Measurements from ENCODE around the gene NR3C2. TPM values are rescaled to one million over a fixed set of nuclear protein-coding genes. Genes with fewer than 3 reads are reported as not detected.
A peak's percentile ranks its signal among the peaks of the same experiment; 100 is the strongest.

The NR3C2 gene
- polyA plus RNA-seq, 4 donors = 6.0 to 10.5 (median 9.2) TPM

GRCh38 chr4:148255344-148255720 is 186.9 kb downstream of the NR3C2 start:
- peaks cover 0 to 4% (median 0%) of the 10 kb centered on the region in 3 donors for H3K4me1 ChIP-seq (ENCODE audit: control insufficient read depth in 3 of 3, insufficient read depth in 2 of 3, low read depth in 1 of 3, low read length in 2 of 3)
- H3K9me3 ChIP-seq (ENCODE audit: control insufficient read depth in 2 of 2, insufficient read depth in 1 of 2, low read depth in 1 of 2, low read length in 1 of 2) = no peaks in the 10 kb centered on the region
- peaks cover 0 to 4% (median 0%) of the 10 kb centered on the region in 3 donors for H3K36me3 ChIP-seq (ENCODE audit: control insufficient read depth in 3 of 3, insufficient read depth in 2 of 3, low read depth in 1 of 3, low read length in 3 of 3)
- FAIRE-seq (no peak), DNase-seq (no peak)
- H3K27ac ChIP-seq (ENCODE audit: low read depth in 1 of 3, low read length in 2 of 3) = no peak overlapping the region
- H3K4me3 ChIP-seq (ENCODE audit: low read depth in 1 of 3, low read length in 3 of 3) = no peak overlapping the region
- WGBS, 3 donors = 76 to 85% (median 76%) methylated on average over 1 of the region's 1 CpG
- H3K27me3 ChIP-seq (ENCODE audit: control insufficient read depth in 3 of 3, insufficient read depth in 3 of 3, low read length in 3 of 3) = no peaks in the 10 kb centered on the region

- no peak for DNase-seq
- no peak overlapping the region for H3K27ac ChIP-seq (ENCODE audit: low read depth in 1 of 3, low read length in 2 of 3)
- H3K36me3 ChIP-seq (ENCODE audit: control insufficient read depth in 3 of 3, insufficient read depth in 2 of 3, low read depth in 1 of 3, low read length in 3 of 3) = peaks cover 0 to 4% (median 0%) of the 10 kb centered on the region in 3 donors
- 84 to 91% (median 84%) methylated on average over 1 of the region's 1 CpG for WGBS, 3 donors
- FAIRE-seq = no peak
- H3K4me1 ChIP-seq (ENCODE audit: control insufficient read depth in 3 of 3, insufficient read depth in 2 of 3, low read depth in 1 of 3, low read length in 2 of 3) = peaks cover 0 to 4% (median 0%) of the 10 kb centered on the region in 3 donors
- H3K9me3 ChIP-seq (ENCODE audit: control insufficient read depth in 2 of 2, insufficient read depth in 1 of 2, low read depth in 1 of 2, low read length in 1 of 2) = no peaks in the 10 kb centered on the region
- no peaks in the 10 kb centered on the region for H3K27me3 ChIP-seq (ENCODE audit: control insufficient read depth in 3 of 3, insufficient read depth in 3 of 3, low read length in 3 of 3)
- no peak overlapping the region for H3K4me3 ChIP-seq (ENCODE audit: low read depth in 1 of 3, low read length in 3 of 3)
Measured at GRCh38 chr4:148254621-148255343, 187.4 kb downstream of the NR3C2 start.

GRCh38 chr4:148253768-148254167 is 188.4 kb downstream of the NR3C2 start:
- DNase-seq (peak; percentile 37 to 73), FAIRE-seq (no peak)
- 31 to 62% (median 55%) methylated on average over 4 of the region's 4 CpGs for WGBS, 3 donors
- Histone ChIP-seq H3K27me3 (ENCODE audit: control insufficient read depth in 3 of 3, insufficient read depth in 3 of 3, low read length in 3 of 3) (no peaks in the 10 kb centered on the region), H3K27ac (ENCODE audit: low read depth in 1 of 3, low read length in 2 of 3) (no peak overlapping the region), H3K9me3 (ENCODE audit: control insufficient read depth in 2 of 2, insufficient read depth in 1 of 2, low read depth in 1 of 2, low read length in 1 of 2) (no peaks in the 10 kb centered on the region), H3K4me3 (ENCODE audit: low read depth in 1 of 3, low read length in 3 of 3) (no peak overlapping the region), H3K4me1 (ENCODE audit: control insufficient read depth in 3 of 3, insufficient read depth in 2 of 3, low read depth in 1 of 3, low read length in 2 of 3) (peaks cover 0 to 4% (median 0%) of the 10 kb centered on the region in 3 donors), H3K36me3 (ENCODE audit: control insufficient read depth in 3 of 3, insufficient read depth in 2 of 3, low read depth in 1 of 3, low read length in 3 of 3) (peaks cover 0 to 4% (median 0%) of the 10 kb centered on the region in 3 donors)

GRCh38 chr4:148248824-148249223 is 193.4 kb downstream of the NR3C2 start:
- H3K27ac ChIP-seq (ENCODE audit: low read depth in 1 of 3, low read length in 2 of 3) = no peak overlapping the region
- no peaks in the 10 kb centered on the region for H3K27me3 ChIP-seq (ENCODE audit: control insufficient read depth in 3 of 3, insufficient read depth in 3 of 3, low read length in 3 of 3)
- no peak overlapping the region for H3K4me3 ChIP-seq (ENCODE audit: low read depth in 1 of 3, low read length in 3 of 3)
- FAIRE-seq = no peak
- no peaks in the 10 kb centered on the region for H3K9me3 ChIP-seq (ENCODE audit: control insufficient read depth in 2 of 2, insufficient read depth in 1 of 2, low read depth in 1 of 2, low read length in 1 of 2)
- peaks cover 0 to 1% (median 0%) of the 10 kb centered on the region in 3 donors for H3K4me1 ChIP-seq (ENCODE audit: control insufficient read depth in 3 of 3, insufficient read depth in 2 of 3, low read depth in 1 of 3, low read length in 2 of 3)
- no peak for DNase-seq
- 68 to 73% (median 73%) methylated on average over 4 of the region's 4 CpGs for WGBS, 3 donors
- no peaks in the 10 kb centered on the region for H3K36me3 ChIP-seq (ENCODE audit: control insufficient read depth in 3 of 3, insufficient read depth in 2 of 3, low read depth in 1 of 3, low read length in 3 of 3)

GRCh38 chr4:148245015-148245414 is 197.2 kb downstream of the NR3C2 start:
- no peak for FAIRE-seq
- 26 to 67% (median 37%) methylated on average over 3 of the region's 3 CpGs for WGBS, 3 donors
- H3K4me1 ChIP-seq (ENCODE audit: control insufficient read depth in 3 of 3, insufficient read depth in 2 of 3, low read depth in 1 of 3, low read length in 2 of 3) = peaks cover 0 to 2% (median 0%) of the 10 kb centered on the region in 3 donors

GRCh38 chr4:148243837-148244236 is 198.4 kb downstream of the NR3C2 start:
- peaks cover 0 to 11% (median 5%) of the 10 kb centered on the region in 3 donors for H3K4me1 ChIP-seq (ENCODE audit: control insufficient read depth in 3 of 3, insufficient read depth in 2 of 3, low read depth in 1 of 3, low read length in 2 of 3)
- no peak for DNase-seq
- H3K27me3 ChIP-seq (ENCODE audit: control insufficient read depth in 3 of 3, insufficient read depth in 3 of 3, low read length in 3 of 3) = no peaks in the 10 kb centered on the region
- no peaks in the 10 kb centered on the region for H3K9me3 ChIP-seq (ENCODE audit: control insufficient read depth in 2 of 2, insufficient read depth in 1 of 2, low read depth in 1 of 2, low read length in 1 of 2)
- H3K27ac ChIP-seq (ENCODE audit: low read depth in 1 of 3, low read length in 2 of 3) = no peak overlapping the region
- no peak for FAIRE-seq
- 61 to 82% (median 82%) methylated on average over 6 of the region's 6 CpGs for WGBS, 3 donors
- H3K36me3 ChIP-seq (ENCODE audit: control insufficient read depth in 3 of 3, insufficient read depth in 2 of 3, low read depth in 1 of 3, low read length in 3 of 3) = no peaks in the 10 kb centered on the region
- H3K4me3 ChIP-seq (ENCODE audit: low read depth in 1 of 3, low read length in 3 of 3) = no peak overlapping the region

More at GRCh38 chr4:148245015-148245414, 197.2 kb downstream of the NR3C2 start:
- H3K27me3 ChIP-seq (ENCODE audit: control insufficient read depth in 3 of 3, insufficient read depth in 3 of 3, low read length in 3 of 3) = no peaks in the 10 kb centered on the region
- no peak overlapping the region for H3K4me3 ChIP-seq (ENCODE audit: low read depth in 1 of 3, low read length in 3 of 3)
- H3K36me3 ChIP-seq (ENCODE audit: control insufficient read depth in 3 of 3, insufficient read depth in 2 of 3, low read depth in 1 of 3, low read length in 3 of 3) = no peaks in the 10 kb centered on the region
- H3K9me3 ChIP-seq (ENCODE audit: control insufficient read depth in 2 of 2, insufficient read depth in 1 of 2, low read depth in 1 of 2, low read length in 1 of 2) = no peaks in the 10 kb centered on the region
- no peak for DNase-seq
- H3K27ac ChIP-seq (ENCODE audit: low read depth in 1 of 3, low read length in 2 of 3) = no peak overlapping the region

GRCh38 chr4:148240241-148240640 is 202.0 kb downstream of the NR3C2 start:
- FAIRE-seq = peak; percentile 87

GRCh38 chr4:148239494-148239985 is 202.7 kb downstream of the NR3C2 start:
- H3K36me3 ChIP-seq (ENCODE audit: control insufficient read depth in 3 of 3, insufficient read depth in 2 of 3, low read depth in 1 of 3, low read length in 3 of 3) = no peaks in the 10 kb centered on the region
- H3K27ac ChIP-seq (ENCODE audit: low read depth in 1 of 3, low read length in 2 of 3) = peak overlapping the region in 2 of 3 donors; percentile 41 to 47
- H3K4me3 ChIP-seq (ENCODE audit: low read depth in 1 of 3, low read length in 3 of 3) = no peak overlapping the region
- no peaks in the 10 kb centered on the region for H3K9me3 ChIP-seq (ENCODE audit: control insufficient read depth in 2 of 2, insufficient read depth in 1 of 2, low read depth in 1 of 2, low read length in 1 of 2)
- FAIRE-seq (no peak), DNase-seq (no peak)
- no peaks in the 10 kb centered on the region for H3K27me3 ChIP-seq (ENCODE audit: control insufficient read depth in 3 of 3, insufficient read depth in 3 of 3, low read length in 3 of 3)
- WGBS, 3 donors = 80 to 84% (median 81%) methylated on average over 5 of the region's 5 CpGs
- peaks cover 0 to 14% (median 11%) of the 10 kb centered on the region in 3 donors for H3K4me1 ChIP-seq (ENCODE audit: control insufficient read depth in 3 of 3, insufficient read depth in 2 of 3, low read depth in 1 of 3, low read length in 2 of 3)

More at GRCh38 chr4:148240241-148240640, 202.0 kb downstream of the NR3C2 start:
- no peak for DNase-seq
- 93 to 97% (median 94%) methylated on average over 4 of the region's 4 CpGs for WGBS, 3 donors
- Histone ChIP-seq H3K36me3 (ENCODE audit: control insufficient read depth in 3 of 3, insufficient read depth in 2 of 3, low read depth in 1 of 3, low read length in 3 of 3) (no peaks in the 10 kb centered on the region), H3K27me3 (ENCODE audit: control insufficient read depth in 3 of 3, insufficient read depth in 3 of 3, low read length in 3 of 3) (no peaks in the 10 kb centered on the region), H3K27ac (ENCODE audit: low read depth in 1 of 3, low read length in 2 of 3) (no peak overlapping the region), H3K4me1 (ENCODE audit: control insufficient read depth in 3 of 3, insufficient read depth in 2 of 3, low read depth in 1 of 3, low read length in 2 of 3) (peaks cover 0 to 14% (median 11%) of the 10 kb centered on the region in 3 donors), H3K9me3 (ENCODE audit: control insufficient read depth in 2 of 2, insufficient read depth in 1 of 2, low read depth in 1 of 2, low read length in 1 of 2) (no peaks in the 10 kb centered on the region), H3K4me3 (ENCODE audit: low read depth in 1 of 3, low read length in 3 of 3) (no peak overlapping the region)
